Skeletal muscle cell (primary cell): Measurements from ENCODE around the gene METTL27.
"Not testable (repeated sequence)": the region's sequence is repeated elsewhere in the genome, so short reads cannot be mapped to it uniquely, and the experiment has no call there.

Experiments
- DNase-seq: peaks from one replicate; pipeline ENCODE4 v3.0.0-alpha.2; 2010; ENCODE audit warnings: low read depth
- H3K4me3 ChIP-seq: 2 replicates; pipeline ENCODE4 v1.5.1; 2011; ENCODE audit warnings: low read depth, mild to moderate bottlenecking, control low read depth, low read length, moderate library complexity

METTL27 gene

DNA sequence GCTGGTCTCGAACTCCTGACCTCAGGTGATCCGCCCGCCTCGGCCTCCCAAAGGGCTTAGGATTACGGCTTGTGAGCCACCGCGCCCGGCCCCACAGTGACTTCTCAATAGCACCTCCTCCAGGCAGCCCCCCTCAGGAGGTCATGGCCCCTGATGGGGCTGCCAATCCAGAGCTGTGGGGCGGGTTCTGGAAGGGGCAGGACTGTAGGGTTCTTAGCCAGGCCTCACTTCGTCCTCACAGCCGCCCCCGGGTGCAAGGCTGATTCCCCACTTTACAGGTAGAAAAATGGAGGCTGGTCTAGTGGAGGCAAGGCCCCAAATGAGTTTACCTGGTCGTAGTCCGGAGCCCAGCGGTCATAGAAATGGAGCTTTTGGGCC is 638 bp downstream of the METTL27 start:
- peak overlapping the region; percentile 68 for H3K4me3 ChIP-seq
- no peak for DNase-seq

DNA sequence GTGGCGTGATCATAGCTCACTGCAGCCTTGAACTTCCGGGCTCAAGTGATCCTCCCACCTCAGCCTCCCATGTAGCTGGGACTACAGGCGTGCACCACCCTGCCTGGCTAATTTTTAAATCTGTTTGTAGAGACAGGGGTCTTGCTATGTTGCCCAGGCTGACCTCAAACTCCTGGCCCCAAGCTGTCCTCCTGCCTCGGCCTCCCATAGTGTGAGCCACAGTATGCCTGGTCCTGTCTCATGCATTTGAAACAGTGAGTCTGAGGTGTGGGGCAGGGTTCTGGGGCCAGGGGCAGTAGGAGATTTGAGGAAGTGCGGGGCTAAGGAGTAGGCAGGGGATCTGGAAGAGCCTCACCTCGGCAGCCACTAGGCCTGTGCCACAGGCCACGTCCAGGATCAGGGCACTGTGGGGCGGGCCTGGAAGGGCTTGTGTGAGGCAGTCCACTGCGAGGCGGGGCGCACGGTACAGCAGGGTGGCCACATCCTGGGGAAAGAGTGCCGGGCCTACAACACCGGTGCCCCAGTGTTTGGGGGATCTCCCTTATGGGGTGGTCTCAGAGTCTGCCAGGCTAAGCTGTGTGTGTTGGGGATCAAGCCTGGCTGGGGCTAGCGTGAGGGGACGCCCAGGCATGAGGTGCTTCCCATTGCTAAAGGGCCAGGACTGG is 1.5 kb downstream of the METTL27 start:
- no peak overlapping the region for H3K4me3 ChIP-seq
- no peak for DNase-seq

DNA sequence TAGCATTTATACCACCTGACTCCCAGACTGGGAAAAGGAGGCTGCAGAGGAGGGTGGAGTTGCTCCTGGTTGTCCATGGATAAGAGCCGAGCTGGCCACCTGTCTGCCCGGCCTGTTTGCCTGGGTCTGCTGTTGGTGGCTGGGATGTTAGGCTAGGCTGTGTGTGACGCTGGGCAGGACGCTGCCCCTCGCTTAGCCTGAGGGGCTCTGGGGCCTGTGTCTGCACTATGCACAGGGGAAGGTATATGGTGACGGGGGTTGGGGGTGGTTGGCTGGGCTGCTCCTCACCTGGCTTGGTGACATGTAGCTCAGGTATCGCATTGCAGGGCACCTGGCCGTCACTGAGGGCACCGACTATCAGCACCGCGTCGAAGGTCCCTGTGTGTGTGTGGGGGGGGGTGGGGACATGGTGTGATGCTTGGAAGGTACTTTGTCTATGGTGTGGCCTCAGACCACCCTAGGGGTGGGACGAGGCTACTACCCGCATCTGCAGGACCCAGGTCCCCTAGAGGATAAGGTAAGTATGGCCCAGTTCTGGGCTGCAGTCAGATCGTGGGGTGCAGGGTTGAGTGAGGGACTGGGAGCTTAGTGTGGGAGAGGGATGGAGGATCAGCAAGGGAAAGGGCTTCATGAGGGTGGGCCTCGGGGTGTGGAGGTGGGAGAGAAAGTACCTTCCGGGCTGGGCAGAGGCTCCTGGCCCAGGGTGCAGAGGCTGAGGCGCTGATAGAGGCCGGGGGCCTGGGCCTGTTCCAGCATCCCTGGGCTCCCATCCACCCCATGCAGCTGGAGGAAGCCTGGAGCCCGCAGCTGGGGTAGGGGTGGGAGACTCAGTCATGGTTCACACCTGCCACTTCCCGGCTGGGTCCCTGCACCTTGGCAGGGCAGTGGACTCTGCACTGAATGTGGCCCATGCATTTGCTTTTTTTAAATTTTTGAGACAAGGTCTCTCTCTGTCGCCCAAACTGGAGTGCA is 2.3 kb downstream of the METTL27 start:
- DNase-seq: no peak
- no peak overlapping the region for H3K4me3 ChIP-seq

DNA sequence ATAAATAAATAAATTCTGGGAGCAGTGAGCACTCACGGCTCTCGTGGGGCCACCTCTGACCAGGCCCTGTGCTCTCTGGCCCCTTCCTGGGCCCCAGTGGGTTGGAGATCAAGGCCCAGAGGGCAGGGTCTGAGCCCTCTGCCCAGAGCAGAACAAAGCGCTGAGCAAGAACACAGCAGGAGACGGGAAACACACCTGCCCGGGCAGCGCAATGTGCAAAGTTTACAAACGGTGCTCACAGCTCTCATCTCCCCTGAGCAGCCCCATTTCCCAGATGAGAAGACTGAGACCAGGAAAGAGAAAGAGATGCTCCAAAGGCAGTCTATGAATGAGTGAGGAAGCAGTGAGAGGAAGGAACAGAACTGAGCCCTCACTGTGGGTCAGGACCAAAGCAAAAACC is 3.0 kb downstream of the METTL27 start:
- no peak for DNase-seq
- H3K4me3 ChIP-seq: no peak overlapping the region

GRCh38 chr7:73838642-73839041 is 3.7 kb downstream of the METTL27 start:
- H3K4me3 ChIP-seq: no peak overlapping the region
- no peak for DNase-seq

DNA sequence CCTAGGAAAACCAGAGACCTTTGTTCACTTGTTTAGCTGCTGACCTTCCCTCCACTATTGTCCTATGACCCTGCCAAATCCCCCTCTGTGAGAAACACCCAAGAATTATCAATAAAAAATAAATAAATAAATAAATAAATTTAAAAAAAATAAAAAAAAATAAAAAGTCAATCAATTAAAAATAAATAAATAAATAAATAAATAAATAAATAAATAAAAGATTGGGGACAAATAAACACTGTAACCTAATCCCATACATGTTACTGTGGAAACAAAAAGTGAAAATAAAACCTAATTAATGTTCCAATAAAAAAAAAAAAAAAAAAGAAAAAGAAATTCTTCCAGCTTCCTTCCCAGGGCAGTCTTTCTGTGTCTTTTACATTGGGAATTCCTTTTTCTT is 5.1 kb downstream of the METTL27 start:
- DNase-seq, H3K4me3 ChIP-seq: not testable (repeated sequence)

- no peak overlapping the region for H3K4me3 ChIP-seq
- DNase-seq: no peak
Measured at GRCh38 chr7:73834626-73835191, 7.6 kb downstream of the METTL27 start.

DNA sequence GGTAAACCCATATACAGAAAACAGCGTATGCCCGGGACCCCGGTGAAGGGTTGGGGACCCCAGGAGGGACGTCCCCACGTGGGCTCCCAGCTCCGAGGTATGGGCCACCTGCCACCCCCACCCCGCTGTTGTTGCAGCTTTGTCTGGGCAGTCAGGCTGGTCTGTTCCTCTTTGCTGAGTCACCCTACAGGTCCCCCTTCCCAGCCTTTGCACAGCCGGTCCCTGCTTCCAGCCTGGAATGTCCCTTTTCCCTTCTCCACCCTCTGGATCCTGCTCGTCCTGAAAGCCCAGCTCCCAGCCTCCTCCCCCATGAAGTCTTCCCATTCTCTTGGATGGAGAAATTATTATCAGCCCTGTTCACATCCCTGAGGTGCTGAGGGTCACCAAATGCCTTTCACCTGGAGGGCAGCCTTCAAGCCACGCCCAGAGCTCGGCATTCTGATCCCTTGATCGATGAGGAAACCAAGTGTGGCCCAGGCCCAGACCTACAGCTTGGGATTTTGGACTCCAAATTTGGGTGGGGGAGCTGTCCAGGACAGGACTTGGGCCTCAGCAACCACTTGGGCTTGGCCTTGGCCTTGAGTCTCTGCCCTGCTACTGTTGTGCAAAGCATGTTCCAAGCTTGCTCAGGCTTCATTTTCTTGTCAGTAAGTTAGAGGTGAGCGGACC is 8.9 kb downstream of the METTL27 start:
- DNase-seq: no peak
- no peak overlapping the region for H3K4me3 ChIP-seq

DNA sequence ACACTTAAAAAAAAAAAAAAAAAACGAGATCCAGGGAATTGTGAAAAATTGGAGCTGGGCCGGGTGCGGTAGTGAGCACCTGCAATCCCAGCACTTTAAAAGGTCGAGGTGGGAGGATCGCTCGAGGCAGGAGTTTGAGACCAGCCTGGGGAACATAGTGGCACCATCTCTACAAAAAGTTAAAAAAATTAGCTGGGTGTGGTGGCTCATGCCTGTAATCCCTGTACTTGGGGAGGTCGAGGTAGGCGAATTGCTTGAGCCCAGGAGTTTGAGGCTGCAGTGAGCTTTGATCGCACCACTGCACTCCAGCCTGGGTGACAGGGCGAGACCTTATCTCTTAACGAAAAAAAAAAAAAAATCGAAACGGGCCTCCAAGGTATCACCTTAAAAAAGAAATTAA is 9.5 kb downstream of the METTL27 start:
- H3K4me3 ChIP-seq: no peak overlapping the region
- DNase-seq: no peak

DNA sequence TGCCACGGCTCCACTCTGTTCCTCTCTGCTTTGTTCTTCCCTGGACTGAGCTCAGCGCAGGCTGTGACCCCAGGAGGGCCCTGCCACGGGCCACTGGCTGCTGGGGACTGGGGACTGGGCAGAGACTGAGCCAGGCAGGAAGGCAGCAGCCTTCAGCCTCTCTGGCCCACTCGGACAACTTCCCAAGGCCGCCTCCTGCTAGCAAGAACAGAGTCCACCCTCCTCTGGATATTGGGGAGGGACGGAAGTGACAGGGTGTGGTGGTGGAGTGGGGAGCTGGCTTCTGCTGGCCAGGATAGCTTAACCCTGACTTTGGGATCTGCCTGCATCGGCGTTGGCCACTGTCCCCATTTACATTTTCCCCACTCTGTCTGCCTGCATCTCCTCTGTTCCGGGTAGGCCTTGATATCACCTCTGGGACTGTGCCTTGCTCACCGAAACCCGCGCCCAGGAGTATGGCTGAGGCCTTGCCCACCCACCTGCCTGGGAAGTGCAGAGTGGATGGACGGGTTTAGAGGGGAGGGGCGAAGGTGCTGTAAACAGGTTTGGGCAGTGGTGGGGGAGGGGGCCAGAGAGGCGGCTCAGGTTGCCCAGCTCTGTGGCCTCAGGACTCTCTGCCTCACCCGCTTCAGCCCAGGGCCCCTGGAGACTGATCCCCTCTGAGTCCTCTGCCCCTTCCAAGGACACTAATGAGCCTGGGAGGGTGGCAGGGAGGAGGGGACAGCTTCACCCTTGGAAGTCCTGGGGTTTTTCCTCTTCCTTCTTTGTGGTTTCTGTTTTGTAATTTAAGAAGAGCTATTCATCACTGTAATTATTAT is 10.3 kb downstream of the METTL27 start:
- no peak for DNase-seq
- no peak overlapping the region for H3K4me3 ChIP-seq

DNA sequence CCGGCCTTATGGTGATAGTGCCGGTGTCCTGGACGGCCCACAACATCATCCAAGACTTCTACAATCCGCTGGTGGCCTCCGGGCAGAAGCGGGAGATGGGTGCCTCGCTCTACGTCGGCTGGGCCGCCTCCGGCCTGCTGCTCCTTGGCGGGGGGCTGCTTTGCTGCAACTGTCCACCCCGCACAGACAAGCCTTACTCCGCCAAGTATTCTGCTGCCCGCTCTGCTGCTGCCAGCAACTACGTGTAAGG is 10.8 kb downstream of the METTL27 start:
- no peak for DNase-seq
- H3K4me3 ChIP-seq: no peak overlapping the region

GRCh38 chr7:73830681-73831583 is 11.4 kb downstream of the METTL27 start, which contains the start of gene CLDN4:
TSS of gene CLDN4 (plus strand) at chr7:73830996. CDS start at chr7:73831202, 206 bp downstream.
- no peak within 1 kb of the TSS for H3K4me3 ChIP-seq
- DNase-seq: no peak

DNA sequence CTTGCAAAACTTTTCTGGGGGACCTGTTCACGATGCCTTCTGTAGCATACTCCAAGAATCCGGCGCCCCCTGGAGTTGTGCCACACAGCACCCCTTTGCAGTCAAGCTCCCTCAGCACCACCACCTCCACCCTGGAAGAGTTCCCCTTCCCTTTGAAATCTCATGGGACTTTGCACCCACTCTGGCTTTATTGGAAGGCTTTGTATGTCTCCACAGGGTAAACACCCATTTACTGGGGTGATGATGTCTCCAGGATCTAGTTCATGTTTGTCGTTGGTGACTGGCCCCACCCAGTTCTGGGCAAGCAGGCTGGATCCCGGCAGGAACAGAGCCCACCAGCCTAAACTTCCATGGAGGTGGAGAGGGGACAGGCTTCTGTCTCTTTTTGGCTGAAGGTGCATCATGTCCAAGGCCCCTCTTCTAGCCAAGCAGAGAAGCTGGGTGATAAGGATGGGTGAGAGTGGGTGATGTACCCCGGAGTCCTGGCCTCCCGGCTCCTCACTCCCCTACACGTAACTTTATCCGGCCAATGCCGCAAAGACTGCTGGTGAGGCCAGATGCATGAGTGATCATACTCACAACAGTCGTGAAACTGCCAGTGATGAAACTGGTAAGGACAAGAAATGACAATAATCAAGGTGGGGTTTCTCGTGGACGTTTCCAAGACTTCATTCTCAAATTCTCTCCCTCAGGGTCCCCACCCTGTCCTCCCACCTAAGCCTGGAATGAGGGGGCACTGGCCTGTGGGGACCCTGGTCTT is 12.2 kb downstream of the METTL27 start:
- no peak for DNase-seq
- H3K4me3 ChIP-seq: no peak overlapping the region

GRCh38 chr7:73829505-73829904 is 12.8 kb downstream of the METTL27 start:
- DNase-seq: no peak
- H3K4me3 ChIP-seq: no peak overlapping the region

DNA sequence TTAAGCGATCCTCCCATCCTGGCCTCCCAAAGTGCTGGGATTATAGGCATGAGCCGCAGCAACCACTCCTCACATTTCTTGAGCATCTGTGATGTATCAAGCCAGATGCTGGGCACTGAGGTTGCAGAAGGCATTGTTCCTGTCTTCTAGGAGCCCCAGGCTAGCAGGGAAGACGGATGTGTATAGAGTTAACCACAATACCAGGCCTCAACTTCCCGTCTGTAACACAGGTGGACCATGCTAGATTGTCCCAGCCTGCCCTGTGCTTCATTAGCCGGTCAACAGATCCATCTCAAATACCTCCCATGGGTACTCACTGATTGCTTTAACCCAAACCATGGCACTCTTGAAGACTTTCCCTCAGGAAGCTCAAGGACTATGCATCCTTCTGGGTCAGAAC is 13.3 kb downstream of the METTL27 start:
- H3K4me3 ChIP-seq: no peak overlapping the region
- DNase-seq: no peak

DNA sequence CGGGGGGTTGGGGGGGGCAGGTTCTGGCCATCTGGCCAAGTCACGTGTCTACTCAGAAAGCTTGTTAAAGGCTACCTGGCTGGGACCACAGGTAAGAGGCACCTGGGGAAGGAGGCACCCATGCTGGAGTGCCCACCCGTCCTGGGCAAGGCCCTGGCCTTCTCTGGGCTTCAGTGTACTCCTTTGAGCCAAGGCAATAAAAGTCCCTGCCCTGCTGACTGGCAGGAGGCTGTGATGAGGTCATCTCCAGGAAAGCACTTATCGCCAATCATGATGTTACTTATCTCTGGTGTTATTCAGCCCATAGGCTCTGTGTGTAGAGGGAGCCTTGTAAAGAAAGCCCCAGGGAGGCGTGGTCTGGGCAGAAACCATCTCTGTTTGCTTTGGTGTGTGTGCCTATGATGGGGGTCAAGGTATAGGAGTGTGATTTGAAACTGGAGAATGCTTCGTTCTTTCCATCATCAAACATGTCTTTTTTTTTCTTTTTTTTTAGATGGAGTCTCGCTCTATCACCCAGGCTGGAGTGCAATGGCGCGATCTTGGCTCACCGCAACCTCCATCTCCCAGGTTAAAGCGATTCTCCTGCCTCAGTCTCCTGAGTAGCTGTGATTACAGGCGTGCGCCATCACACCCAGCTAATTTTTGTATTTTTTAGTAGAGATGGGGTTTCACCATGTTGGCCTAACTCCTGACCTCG is 14.1 kb downstream of the METTL27 start:
- DNase-seq: no peak
- H3K4me3 ChIP-seq: no peak overlapping the region

GRCh38 chr7:73827567-73828106 is 14.7 kb downstream of the METTL27 start:
- DNase-seq: no peak
- H3K4me3 ChIP-seq: no peak overlapping the region
